Neural progenitor cell (in vitro differentiated cells): ENCODE results near the gene PWWP2B.

ENCODE experiments used
- EZH2 ChIP-seq: fragments of 200-600 bp; sonication (generic); IDR thresholded peaks from 2 replicates; pipeline ENCODE4 v1.6.1; 2017; ENCODE audit warnings: antibody characterized with exemption, mild to moderate bottlenecking, moderate library complexity
- TF ChIP-seq, protein P1 (sequence below): fragments of 200-600 bp; sonication (generic); IDR thresholded peaks from 2 replicates; pipeline ENCODE4 v1.5.1; 2017; ENCODE audit warnings: antibody characterized with exemption, mild to moderate bottlenecking

DNA sequence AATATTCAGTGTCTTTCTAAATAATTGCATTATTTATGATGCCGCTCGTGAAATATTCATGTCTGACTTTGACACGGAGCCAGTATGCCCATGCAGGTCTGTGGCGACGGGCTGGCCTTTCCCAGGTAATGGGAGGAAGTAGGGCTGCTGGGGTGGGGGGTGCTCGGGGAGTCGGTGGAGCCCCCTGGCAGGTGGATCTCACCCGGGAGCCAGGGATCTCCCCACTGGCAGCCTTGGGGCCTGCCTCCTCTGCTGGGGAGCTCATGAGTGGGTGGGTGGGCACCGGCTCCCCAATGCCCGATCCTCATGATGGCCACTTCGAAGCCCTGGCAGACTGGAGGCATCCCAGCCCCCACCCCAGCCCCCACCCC is 52.8 kb downstream of the PWWP2B start:
- TF ChIP-seq, protein P1, sequence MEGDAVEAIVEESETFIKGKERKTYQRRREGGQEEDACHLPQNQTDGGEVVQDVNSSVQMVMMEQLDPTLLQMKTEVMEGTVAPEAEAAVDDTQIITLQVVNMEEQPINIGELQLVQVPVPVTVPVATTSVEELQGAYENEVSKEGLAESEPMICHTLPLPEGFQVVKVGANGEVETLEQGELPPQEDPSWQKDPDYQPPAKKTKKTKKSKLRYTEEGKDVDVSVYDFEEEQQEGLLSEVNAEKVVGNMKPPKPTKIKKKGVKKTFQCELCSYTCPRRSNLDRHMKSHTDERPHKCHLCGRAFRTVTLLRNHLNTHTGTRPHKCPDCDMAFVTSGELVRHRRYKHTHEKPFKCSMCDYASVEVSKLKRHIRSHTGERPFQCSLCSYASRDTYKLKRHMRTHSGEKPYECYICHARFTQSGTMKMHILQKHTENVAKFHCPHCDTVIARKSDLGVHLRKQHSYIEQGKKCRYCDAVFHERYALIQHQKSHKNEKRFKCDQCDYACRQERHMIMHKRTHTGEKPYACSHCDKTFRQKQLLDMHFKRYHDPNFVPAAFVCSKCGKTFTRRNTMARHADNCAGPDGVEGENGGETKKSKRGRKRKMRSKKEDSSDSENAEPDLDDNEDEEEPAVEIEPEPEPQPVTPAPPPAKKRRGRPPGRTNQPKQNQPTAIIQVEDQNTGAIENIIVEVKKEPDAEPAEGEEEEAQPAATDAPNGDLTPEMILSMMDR = no peak
- TF ChIP-seq EZH2 = no peak
